CD14-positive monocyte (primary cell): ENCODE results near the gene TFIP11. TPM values are rescaled to one million over a fixed set of nuclear protein-coding genes. Genes with fewer than 3 reads are reported as not detected.

Experiments used
- DNase-seq, 3 donors: peaks; one replicate each; pipeline ENCODE4 v3.0.0-alpha.2; 2011 to 2022
- H2AFZ ChIP-seq: 2 replicates; pipeline ENCODE4 v1.6.0; 2012; ENCODE audit warnings: mild to moderate bottlenecking, low read depth, low read length, inconsistent platforms; ENCODE audit not compliant: insufficient read depth, poor library complexity, severe bottlenecking
- H3K27ac ChIP-seq, 2 donors: 1 replicate in 1 of 2; 2 replicates in 1 of 2; pipeline ENCODE4 v1.5.1; 2012 to 2013; ENCODE audit warnings: low read length in 2 of 2, control low read depth in 1 of 2, inconsistent platforms in 1 of 2, low read depth in 1 of 2, mild to moderate bottlenecking in 1 of 2
- H3K27me3 ChIP-seq, 2 donors: one replicate each; pipeline versions ENCODE4 v1.6.0 to v1.6.1; 2011 to 2013; ENCODE audit warnings: low read length in 2 of 2; ENCODE audit not compliant: control insufficient read depth in 2 of 2, insufficient read depth in 2 of 2
- H3K36me3 ChIP-seq, 2 donors: replicated peaks in 1 of 2; 1 replicate in 1 of 2; 2 replicates in 1 of 2; pipeline versions ENCODE4 v1.5.1 to v1.6.1; 2012 to 2013; ENCODE audit warnings: low read length in 2 of 2, control low read depth in 1 of 2, inconsistent platforms in 1 of 2, mild to moderate bottlenecking in 1 of 2; ENCODE audit not compliant: insufficient read depth in 2 of 2, control insufficient read depth in 1 of 2
- H3K4me1 ChIP-seq, 2 donors: 1 replicate in 1 of 2; 2 replicates in 1 of 2; pipeline versions ENCODE4 v1.5.1 to v1.6.1; 2012 to 2013; ENCODE audit warnings: low read length in 2 of 2, control low read depth in 1 of 2, inconsistent platforms in 1 of 2, mild to moderate bottlenecking in 1 of 2, moderate library complexity in 1 of 2; ENCODE audit not compliant: insufficient read depth in 2 of 2, control insufficient read depth in 1 of 2
- H3K4me2 ChIP-seq: replicated peaks from 2 replicates; pipeline ENCODE3; 2012; ENCODE audit warnings: low read length, moderate library complexity, mild to moderate bottlenecking; ENCODE audit not compliant: poor library complexity, severe bottlenecking; ENCODE audit errors: extremely low read depth
- H3K4me3 ChIP-seq, 3 experiments: fragments of 200-600 bp in 1 of 3; sonication (generic) in 1 of 3; replicated peaks in 1 of 3; 1 replicate in 2 of 3; 2 replicates in 1 of 3; pipeline ENCODE4 v1.5.1; 2011 to 2013; ENCODE audit warnings: low read length in 3 of 3, mild to moderate bottlenecking in 3 of 3, control low read depth in 2 of 3, low read depth in 2 of 3, inconsistent platforms in 1 of 3, moderate library complexity in 1 of 3
- H3K79me2 ChIP-seq: 2 replicates; pipeline ENCODE4 v1.6.0; 2012; ENCODE audit warnings: mild to moderate bottlenecking, control low read depth, inconsistent platforms, low read length, moderate library complexity; ENCODE audit not compliant: insufficient read depth
- H3K9ac ChIP-seq: 2 replicates; pipeline ENCODE4 v1.6.0; 2017; ENCODE audit warnings: low read length, mild to moderate bottlenecking; ENCODE audit not compliant: insufficient read depth, poor library complexity, severe bottlenecking
- H3K9me3 ChIP-seq, 2 donors: replicated peaks in 1 of 2; 1 replicate in 1 of 2; 2 replicates in 1 of 2; pipeline versions ENCODE4 v1.5.1 to v1.6.1; 2012 to 2013; ENCODE audit warnings: low read length in 2 of 2, control low read depth in 1 of 2; ENCODE audit not compliant: control insufficient read depth in 1 of 2, insufficient read depth in 1 of 2
- H4K20me1 ChIP-seq: 2 replicates; pipeline ENCODE4 v1.6.0; 2012; ENCODE audit warnings: mild to moderate bottlenecking, low read length, control low read depth, moderate library complexity; ENCODE audit not compliant: insufficient read depth
- H3K27ac Mint-ChIP-seq, 7 donors: one replicate each; pipeline ENCODE4 v1.8.0; 2020; ENCODE audit warnings: mild to moderate bottlenecking in 7 of 7, mixed read lengths in 7 of 7, moderate library complexity in 6 of 7, inconsistent platforms in 2 of 7
- H3K27me3 Mint-ChIP-seq, 3 donors: one replicate each; pipeline ENCODE4 v1.8.0; 2021 to 2022; ENCODE audit warnings: low read depth in 3 of 3, mild to moderate bottlenecking in 3 of 3, mixed read lengths in 3 of 3, moderate library complexity in 3 of 3, inconsistent platforms in 1 of 3
- H3K36me3 Mint-ChIP-seq, 2 donors: one replicate each; pipeline ENCODE4 v1.8.0; 2020; ENCODE audit warnings: mixed read lengths in 2 of 2, inconsistent platforms in 1 of 2, mild to moderate bottlenecking in 1 of 2
- H3K4me1 Mint-ChIP-seq: one replicate; pipeline ENCODE4 v1.8.0; 2020; ENCODE audit warnings: mild to moderate bottlenecking, mixed read lengths
- H3K4me3 Mint-ChIP-seq, 2 donors: one replicate each; pipeline ENCODE4 v1.8.0; 2020; ENCODE audit warnings: mild to moderate bottlenecking in 2 of 2, mixed read lengths in 2 of 2, moderate library complexity in 1 of 2
- H3K9me3 Mint-ChIP-seq, 7 donors: one replicate each; pipeline ENCODE4 v1.8.0; 2020 to 2022; ENCODE audit warnings: mixed read lengths in 7 of 7, mild to moderate bottlenecking in 6 of 7, moderate library complexity in 6 of 7, inconsistent platforms in 2 of 7
- WGBS: methylation state at CpG from one replicate; pipeline ENCODE4 v1.1.5; 2013; ENCODE audit warnings: missing lambda C conversion rate; ENCODE audit not compliant: insufficient coverage; 5-methylcytosine and 5-hydroxymethylcytosine counted together
- intact Hi-C, 2 donors: fragments of 100-400 bp; cut with micrococcal nuclease; formaldehyde crosslinking; loops; one replicate each; pipeline versions ENCODE4 v1.15.0 to v1.15.1; 2023
- polyA plus RNA-seq, 3 donors: library from polyadenylated mRNA; depleted of rRNA in 1 of 3; unstranded in 2 of 3; stranded (reverse) in 1 of 3; fragments of 300-500 nt in 2 of 3; fragments of >200 nt in 1 of 3; fragmentation: Illumina TruSeq in 2 of 3; gene quantifications; 1 replicate in 2 of 3; 2 replicates in 1 of 3; pipeline ENCODE4 v1.2.3, GENCODE V29; 2012 to 2021
- TF ChIP-seq, protein P1 (sequence below): fragments of 200-600 bp; IDR thresholded peaks from one replicate; pipeline ENCODE4 v1.8.0; 2022; ENCODE audit warnings: antibody characterized with exemption, mild to moderate bottlenecking

Gene TFIP11
- polyA plus RNA-seq, 3 donors: 10.1 to 25.5 (median 19.8) TPM

DNA sequence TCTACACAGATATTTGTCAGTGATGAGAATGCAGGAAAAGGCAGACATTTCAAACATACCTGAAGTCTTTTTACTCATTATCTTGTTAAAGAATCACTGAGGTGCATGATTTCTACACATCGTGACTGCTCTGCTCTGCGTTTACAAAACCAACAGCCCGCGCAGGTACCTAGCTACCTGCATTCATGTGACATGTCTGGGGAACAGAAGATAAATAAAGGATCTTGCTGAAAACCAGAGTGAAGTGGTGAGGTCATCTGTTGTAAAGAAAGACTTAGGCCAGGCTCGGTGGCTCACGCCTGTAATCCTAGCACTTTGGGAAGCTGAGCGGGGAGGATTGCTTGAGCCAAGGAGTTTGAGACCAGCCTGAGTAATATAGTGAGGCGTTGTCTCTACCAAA is 67.5 kb downstream of the TFIP11 start:
- peaks cover 6% of the 10 kb centered on the region for H4K20me1 ChIP-seq
- no peak for DNase-seq
- peaks cover 11 to 40% of the 10 kb centered on the region in 2 donors for H3K36me3 ChIP-seq
- Mint-ChIP-seq H3K4me1 (peaks cover 10% of the 10 kb centered on the region), H3K4me3 (no peak overlapping the region), H3K27me3 (peaks cover 2 to 3% (median 2%) of the 10 kb centered on the region in 3 donors), H3K36me3 (peaks cover 39 to 50% of the 10 kb centered on the region in 2 donors), H3K9me3 (peaks cover 0 to 2% (median 0%) of the 10 kb centered on the region in 7 donors), H3K27ac (no peak overlapping the region)
- no peak overlapping the region for H3K9ac ChIP-seq
- 96% methylated on average over 4 of the region's 8 CpGs for WGBS
- peaks cover 4 to 6% of the 10 kb centered on the region in 2 donors for H3K4me1 ChIP-seq
- H3K4me3 ChIP-seq: no peak overlapping the region
- TF ChIP-seq, protein P1, sequence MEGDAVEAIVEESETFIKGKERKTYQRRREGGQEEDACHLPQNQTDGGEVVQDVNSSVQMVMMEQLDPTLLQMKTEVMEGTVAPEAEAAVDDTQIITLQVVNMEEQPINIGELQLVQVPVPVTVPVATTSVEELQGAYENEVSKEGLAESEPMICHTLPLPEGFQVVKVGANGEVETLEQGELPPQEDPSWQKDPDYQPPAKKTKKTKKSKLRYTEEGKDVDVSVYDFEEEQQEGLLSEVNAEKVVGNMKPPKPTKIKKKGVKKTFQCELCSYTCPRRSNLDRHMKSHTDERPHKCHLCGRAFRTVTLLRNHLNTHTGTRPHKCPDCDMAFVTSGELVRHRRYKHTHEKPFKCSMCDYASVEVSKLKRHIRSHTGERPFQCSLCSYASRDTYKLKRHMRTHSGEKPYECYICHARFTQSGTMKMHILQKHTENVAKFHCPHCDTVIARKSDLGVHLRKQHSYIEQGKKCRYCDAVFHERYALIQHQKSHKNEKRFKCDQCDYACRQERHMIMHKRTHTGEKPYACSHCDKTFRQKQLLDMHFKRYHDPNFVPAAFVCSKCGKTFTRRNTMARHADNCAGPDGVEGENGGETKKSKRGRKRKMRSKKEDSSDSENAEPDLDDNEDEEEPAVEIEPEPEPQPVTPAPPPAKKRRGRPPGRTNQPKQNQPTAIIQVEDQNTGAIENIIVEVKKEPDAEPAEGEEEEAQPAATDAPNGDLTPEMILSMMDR: no peak
- no peak overlapping the region for H3K4me2 ChIP-seq
- no peaks in the 10 kb centered on the region for H3K27me3 ChIP-seq
- no peak overlapping the region for H2AFZ ChIP-seq
- H3K9me3 ChIP-seq: no peaks in the 10 kb centered on the region
- H3K27ac ChIP-seq: no peak overlapping the region
- H3K79me2 ChIP-seq: no peaks in the 10 kb centered on the region
- intact Hi-C loops: no loop called here

DNA sequence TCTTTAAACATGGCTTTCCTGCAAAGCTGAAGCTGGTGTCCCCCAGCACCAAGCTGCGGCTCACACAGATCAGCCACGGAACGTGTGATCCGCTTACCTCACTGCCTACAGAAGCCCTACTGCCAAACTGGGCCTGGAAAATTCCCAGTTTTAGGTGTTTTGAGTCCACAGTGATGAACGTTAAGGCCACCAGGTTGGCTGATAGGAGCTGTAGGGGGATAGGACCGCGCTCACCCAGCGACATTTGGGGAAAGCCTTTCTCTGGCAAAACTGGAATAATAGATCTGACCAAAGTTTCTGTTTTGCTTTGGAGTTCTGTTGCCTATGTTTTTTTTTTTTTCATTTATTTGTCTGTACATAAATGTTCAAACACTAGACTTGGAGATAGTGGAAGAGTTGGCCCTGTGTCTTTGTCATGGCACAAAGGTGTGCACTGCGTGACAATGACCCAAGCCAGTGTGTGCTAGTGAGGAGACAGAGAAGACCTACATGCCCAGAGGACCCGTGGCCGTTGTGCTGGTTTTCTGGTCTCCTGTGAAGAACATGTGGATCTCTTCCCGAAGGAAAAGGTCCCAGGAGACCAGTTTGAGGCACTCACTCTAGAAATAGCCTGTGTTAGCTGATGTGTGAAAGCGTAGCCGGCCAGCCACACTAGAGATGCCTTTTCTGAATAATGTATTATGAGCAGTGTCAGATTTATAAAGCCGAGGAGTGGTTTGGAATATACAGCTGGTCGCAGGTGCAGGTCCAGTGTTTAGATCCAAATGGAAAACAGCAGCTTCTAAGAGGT is 68.2 kb downstream of the TFIP11 start:
- Histone ChIP-seq H3K27me3 (no peaks in the 10 kb centered on the region), H3K4me3 (no peak overlapping the region), H3K79me2 (peaks cover 5% of the 10 kb centered on the region), H3K9ac (no peak overlapping the region), H4K20me1 (peaks cover 6% of the 10 kb centered on the region), H3K4me2 (no peak overlapping the region), H2AFZ (no peak overlapping the region), H3K4me1 (peaks cover 4 to 6% of the 10 kb centered on the region in 2 donors), H3K27ac (no peak overlapping the region), H3K9me3 (no peaks in the 10 kb centered on the region), H3K36me3 (peaks cover 11 to 38% of the 10 kb centered on the region in 2 donors)
- Mint-ChIP-seq H3K4me3 (no peak overlapping the region), H3K4me1 (peaks cover 10% of the 10 kb centered on the region), H3K27ac (no peak overlapping the region), H3K36me3 (peaks cover 38 to 50% of the 10 kb centered on the region in 2 donors), H3K9me3 (peaks cover 0 to under 1% (median 0%) of the 10 kb centered on the region in 7 donors), H3K27me3 (peaks cover 0 to 3% (median 2%) of the 10 kb centered on the region in 3 donors)
- intact Hi-C loops: no loop called here
- DNase-seq: no peak
- TF ChIP-seq, protein P1: no peak
- WGBS: over 99% methylated on average over 12 of the region's 16 CpGs
